ENCODE data around the gene RBCK1.

RBCK1 gene

DNA sequence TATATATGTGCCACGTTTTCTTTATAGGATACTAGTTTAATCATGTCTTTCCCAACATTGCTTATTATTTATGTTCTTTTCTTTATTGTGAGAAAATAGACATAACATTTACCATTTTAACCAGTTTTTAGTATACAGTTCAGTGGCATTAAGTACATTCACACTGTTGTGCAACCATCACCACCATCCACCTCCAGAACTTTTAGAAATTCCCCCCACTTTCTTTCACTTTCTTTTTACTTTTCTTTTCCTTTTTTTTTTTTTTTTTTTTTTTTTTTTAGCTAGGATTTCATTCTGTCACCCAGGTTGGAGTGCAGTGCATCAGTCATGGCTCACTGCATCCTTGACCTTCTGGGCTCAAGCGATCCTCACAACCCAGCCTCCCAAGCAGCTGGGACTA is 18.5 kb downstream of the RBCK1 start:
- TF ChIP-seq CTCF (IDR thresholded peaks at IDR 0.05), result no peak
- peaks cover 13% of the 10 kb centered on the region for H3K4me1 Mint-ChIP-seq
- peaks cover 55% of the 10 kb centered on the region for H3K36me3 Mint-ChIP-seq (ENCODE audit: low read depth)
- H3K27ac Mint-ChIP-seq, result no peak overlapping the region
- no peak overlapping the region for H3K4me3 Mint-ChIP-seq
- no peaks in the 10 kb centered on the region for H3K9me3 Mint-ChIP-seq
- DNase-seq, result no peak
- no peaks in the 10 kb centered on the region for H3K27me3 Mint-ChIP-seq (ENCODE audit: low read depth, poor library complexity)

DNA sequence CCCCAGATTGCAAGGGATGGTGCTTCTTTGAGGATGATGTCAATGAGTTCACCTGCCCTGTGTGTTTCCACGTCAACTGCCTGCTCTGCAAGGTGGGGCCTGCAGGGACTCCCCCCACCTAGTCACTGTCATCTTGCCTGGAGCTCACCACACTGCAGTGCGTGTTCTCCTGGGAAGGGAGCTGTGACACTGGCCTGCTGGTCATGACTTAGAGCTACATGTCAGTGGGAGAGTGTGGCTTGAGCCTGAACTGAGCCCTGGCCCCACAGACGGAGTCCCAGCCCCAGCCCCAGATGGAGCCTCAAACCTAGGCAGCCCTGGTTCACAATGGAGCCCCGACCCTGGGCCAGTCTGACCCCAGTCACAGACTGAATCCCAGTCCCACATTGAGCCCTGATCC is 19.3 kb downstream of the RBCK1 start:
- Mint-ChIP-seq H3K4me3 (no peak overlapping the region), H3K36me3 (ENCODE audit: low read depth) (peaks cover 47% of the 10 kb centered on the region), H3K9me3 (no peaks in the 10 kb centered on the region), H3K4me1 (peaks cover 14% of the 10 kb centered on the region), H3K27me3 (ENCODE audit: low read depth, poor library complexity) (no peaks in the 10 kb centered on the region), H3K27ac (no peak overlapping the region)
- no peak for TF ChIP-seq CTCF (IDR thresholded peaks at IDR 0.05)
- no peak for DNase-seq

DNA sequence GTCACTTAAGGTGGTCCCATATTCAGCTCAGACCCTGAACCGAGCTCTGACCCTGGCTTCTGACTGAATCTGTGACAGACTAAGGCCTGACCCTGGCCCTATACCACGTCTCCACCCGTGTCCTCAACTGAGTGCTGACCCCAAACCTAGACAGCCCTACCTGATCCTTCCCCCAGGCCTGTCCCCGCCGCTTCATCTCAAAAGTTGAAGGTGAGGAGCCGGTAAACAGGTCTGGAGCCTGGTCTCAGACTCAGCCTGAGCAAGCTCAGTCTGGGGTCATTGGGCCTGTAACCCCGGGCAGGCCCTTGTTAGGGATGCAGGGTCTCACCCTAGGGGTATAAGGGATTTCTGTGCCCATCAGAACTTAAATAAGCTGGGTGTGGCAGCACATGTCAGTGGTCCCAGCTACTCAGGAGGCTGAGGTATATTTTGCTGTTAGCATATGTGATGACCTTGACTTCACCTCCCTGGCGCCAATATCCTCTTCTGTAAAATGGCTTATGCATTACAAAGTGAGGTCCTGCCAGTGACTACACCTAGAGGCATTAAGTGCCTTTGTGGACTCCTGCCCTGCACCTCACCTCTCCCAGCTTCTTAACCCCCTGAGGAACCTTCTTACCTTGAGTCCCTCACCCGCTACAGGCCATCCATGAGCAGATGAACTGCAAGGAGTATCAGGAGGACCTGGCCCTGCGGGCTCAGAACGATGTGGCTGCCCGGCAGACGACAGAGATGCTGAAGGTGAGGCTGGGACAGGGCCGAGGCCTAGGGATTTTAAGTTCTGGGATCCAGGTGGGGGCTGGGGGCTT is 20.0 kb downstream of the RBCK1 start:
- H3K27me3 Mint-ChIP-seq (ENCODE audit: low read depth, poor library complexity), result no peaks in the 10 kb centered on the region
- no peak for TF ChIP-seq CTCF (IDR thresholded peaks at IDR 0.05)
- no peak overlapping the region for H3K27ac Mint-ChIP-seq
- no peak for DNase-seq
- no peaks in the 10 kb centered on the region for H3K9me3 Mint-ChIP-seq
- H3K36me3 Mint-ChIP-seq (ENCODE audit: low read depth), result peaks cover 40% of the 10 kb centered on the region
- H3K4me3 Mint-ChIP-seq, result no peak overlapping the region
- H3K4me1 Mint-ChIP-seq, result peaks cover 15% of the 10 kb centered on the region

- peaks cover 39% of the 10 kb centered on the region for H3K36me3 Mint-ChIP-seq (ENCODE audit: low read depth)
- H3K27me3 Mint-ChIP-seq (ENCODE audit: low read depth, poor library complexity), result peaks cover 4% of the 10 kb centered on the region
- no peak overlapping the region for H3K4me3 Mint-ChIP-seq
- H3K9me3 Mint-ChIP-seq, result no peaks in the 10 kb centered on the region
- no peak for TF ChIP-seq CTCF (IDR thresholded peaks at IDR 0.05)
- no peak for DNase-seq
- no peak overlapping the region for H3K27ac Mint-ChIP-seq
- peaks cover 22% of the 10 kb centered on the region for H3K4me1 Mint-ChIP-seq
These were observed 20.6 kb downstream of the RBCK1 start for GRCh38 chr20:428658-429200.

DNA sequence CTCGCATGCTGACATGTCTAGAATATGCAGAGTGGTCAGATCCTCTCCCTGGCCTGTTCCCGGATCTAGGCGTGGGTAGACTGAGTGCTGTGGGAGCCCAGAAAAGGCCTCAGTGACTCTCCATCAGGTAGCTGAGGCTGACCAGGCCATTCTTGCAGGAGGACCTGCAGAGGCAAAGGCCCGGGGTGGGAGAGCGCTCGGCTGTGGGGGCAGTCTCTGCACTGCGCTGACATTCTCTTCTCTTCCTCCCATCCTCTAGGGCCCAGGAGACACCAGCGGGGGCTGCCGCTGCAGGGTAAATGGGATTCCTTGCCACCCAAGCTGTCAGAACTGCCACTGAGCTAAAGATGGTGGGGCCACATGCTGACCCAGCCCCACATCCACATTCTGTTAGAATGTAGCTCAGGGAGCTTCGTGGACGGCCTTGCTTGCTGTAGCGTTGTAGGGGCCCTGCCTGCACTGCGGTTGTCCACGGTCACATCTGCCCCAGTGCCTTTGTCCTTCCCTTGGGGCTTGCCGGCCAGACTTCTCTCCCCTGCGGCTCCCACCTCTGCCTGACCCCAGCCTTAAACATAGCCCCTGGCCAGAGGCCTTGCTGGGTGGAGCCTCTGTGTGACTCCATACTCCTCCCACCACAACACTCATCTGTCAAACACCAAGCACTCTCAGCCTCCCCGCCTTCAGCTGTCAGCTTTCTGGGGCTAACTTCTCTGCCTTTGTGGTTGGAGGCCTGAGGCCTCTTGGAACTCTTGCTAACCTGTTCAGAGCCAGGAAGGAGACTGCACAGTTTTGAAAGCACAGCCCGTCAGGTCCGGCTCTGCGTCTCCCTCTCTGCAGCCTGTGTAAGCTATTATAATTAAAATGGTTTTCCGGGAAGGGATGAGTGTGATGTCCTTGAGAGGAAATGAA is 22.2 kb downstream of the RBCK1 start:
- Mint-ChIP-seq H3K9me3 (no peaks in the 10 kb centered on the region), H3K4me1 (peaks cover 29% of the 10 kb centered on the region), H3K36me3 (ENCODE audit: low read depth) (peaks cover 28% of the 10 kb centered on the region), H3K27ac (peak overlapping the region; percentile 64), H3K27me3 (ENCODE audit: low read depth, poor library complexity) (peaks cover 4% of the 10 kb centered on the region), H3K4me3 (no peak overlapping the region)
- no peak for DNase-seq
- TF ChIP-seq CTCF (IDR thresholded peaks at IDR 0.05), result no peak
